ENCODE results near the gene RAET1L. TPM values are rescaled to one million over a fixed set of nuclear protein-coding genes. Genes with fewer than 3 reads are reported as not detected.
"Not testable (repeated sequence)": the region's sequence is repeated elsewhere in the genome, so short reads cannot be mapped to it uniquely, and the experiment has no call there.

Gene RAET1L
- total RNA-seq, 1 experiment from 2014 or later: not detected

DNA sequence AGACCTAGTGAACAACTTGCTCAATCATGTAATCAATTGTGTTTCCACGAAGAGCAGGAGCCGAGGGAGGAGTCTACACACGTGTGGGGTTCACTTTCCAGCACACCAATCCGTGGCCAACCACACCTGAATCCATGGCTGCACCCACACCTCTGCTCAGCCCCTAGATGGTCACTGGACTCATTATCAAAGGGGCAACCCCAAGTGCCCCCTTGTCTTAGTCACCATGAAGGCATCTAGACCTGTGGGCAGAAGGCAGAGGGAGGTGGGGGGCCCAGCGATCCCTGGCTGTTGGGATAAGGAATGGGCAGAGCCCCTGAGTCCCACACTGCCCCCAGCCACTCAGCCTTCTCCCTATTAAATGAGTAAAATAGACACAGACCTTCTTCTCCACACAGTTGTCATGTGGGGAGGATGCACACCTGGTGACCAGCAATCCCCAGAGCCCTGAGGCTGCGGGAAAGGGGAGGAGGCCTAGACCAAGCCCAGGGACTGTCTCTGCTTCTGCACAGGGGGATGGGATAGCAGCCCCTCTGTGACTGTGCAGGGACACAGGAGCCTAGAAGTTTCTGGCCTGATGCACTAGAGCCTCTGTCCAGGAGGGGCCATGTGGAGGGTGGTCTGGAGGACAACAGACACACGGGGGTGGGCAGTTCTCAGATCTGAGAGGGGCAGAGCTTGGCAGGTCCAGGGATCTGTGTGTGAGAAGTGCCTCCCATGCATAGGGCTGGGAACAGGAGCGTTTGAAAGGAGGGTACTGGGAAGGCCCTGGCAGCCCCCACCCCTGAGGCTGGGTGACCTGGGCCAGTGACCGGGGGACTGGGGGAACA lies 1.9 kb upstream of the RAET1L start:
- DNase-seq (ENCODE audit: low spot score) (no peak), ATAC-seq (no peak)
- POLR2A ChIA-PET: no interaction called here
- Mint-ChIP-seq H3K9me3 (no peaks in the 10 kb centered on the region), H3K27me3 (ENCODE audit: low read depth) (peaks cover 68% of the 10 kb centered on the region), H3K36me3 (no peaks in the 10 kb centered on the region), H3K27ac (no peak overlapping the region), H3K4me1 (peaks cover 10% of the 10 kb centered on the region), H3K4me3 (no peak overlapping the region)
- CTCF ChIA-PET: no interaction called here
- TF ChIP-seq ZNF671 (CRISPR knock-in tag; IDR thresholded peaks at IDR 0.05): no peak

DNA sequence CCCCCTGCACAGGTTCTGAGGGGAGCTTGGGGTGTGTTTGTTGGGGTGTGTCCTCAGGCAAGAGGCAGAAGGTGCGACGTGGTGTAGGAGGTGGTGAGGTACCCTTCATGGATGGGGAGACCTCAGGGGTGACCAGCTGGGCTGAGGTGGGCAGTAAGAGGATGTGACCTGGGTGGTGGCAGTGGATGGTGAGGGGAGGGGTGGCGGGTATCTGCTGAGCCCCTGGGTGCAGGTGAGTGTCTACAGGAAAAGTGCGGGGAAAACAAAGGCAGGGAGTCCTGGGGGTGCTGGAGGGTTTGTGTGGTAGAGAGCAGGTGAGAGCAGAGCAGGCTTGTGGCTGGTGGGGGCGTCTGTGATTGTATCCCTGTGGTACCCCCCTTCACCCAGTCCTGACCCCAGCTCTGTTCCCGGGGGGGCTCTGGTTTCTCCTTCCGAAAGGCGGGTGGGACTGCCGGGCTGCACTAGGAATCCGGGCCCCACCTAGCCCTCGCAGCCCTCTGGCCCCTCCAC lies 631 bp downstream of the RAET1L start:
- no peaks in the 10 kb centered on the region for H3K9me3 Mint-ChIP-seq
- no peaks in the 10 kb centered on the region for H3K36me3 Mint-ChIP-seq
- TF ChIP-seq, protein P1, sequence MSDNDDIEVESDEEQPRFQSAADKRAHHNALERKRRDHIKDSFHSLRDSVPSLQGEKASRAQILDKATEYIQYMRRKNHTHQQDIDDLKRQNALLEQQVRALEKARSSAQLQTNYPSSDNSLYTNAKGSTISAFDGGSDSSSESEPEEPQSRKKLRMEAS (CRISPR knock-in tag; IDR thresholded peaks at IDR 0.05): no peak
- no peak for TF ChIP-seq GRHL2 (CRISPR knock-in tag; IDR thresholded peaks at IDR 0.05; ENCODE audit: insufficient replicate concordance, severe bottlenecking)
- TF ChIP-seq NR2C2 (CRISPR knock-in tag; IDR thresholded peaks at IDR 0.05): no peak
- no peak for TF ChIP-seq TCF7 (CRISPR knock-in tag; IDR thresholded peaks at IDR 0.05; ENCODE audit: low read depth)
- TF ChIP-seq NFE2L1 (CRISPR knock-in tag; IDR thresholded peaks at IDR 0.05): no peak
- TF ChIP-seq, protein P2, sequence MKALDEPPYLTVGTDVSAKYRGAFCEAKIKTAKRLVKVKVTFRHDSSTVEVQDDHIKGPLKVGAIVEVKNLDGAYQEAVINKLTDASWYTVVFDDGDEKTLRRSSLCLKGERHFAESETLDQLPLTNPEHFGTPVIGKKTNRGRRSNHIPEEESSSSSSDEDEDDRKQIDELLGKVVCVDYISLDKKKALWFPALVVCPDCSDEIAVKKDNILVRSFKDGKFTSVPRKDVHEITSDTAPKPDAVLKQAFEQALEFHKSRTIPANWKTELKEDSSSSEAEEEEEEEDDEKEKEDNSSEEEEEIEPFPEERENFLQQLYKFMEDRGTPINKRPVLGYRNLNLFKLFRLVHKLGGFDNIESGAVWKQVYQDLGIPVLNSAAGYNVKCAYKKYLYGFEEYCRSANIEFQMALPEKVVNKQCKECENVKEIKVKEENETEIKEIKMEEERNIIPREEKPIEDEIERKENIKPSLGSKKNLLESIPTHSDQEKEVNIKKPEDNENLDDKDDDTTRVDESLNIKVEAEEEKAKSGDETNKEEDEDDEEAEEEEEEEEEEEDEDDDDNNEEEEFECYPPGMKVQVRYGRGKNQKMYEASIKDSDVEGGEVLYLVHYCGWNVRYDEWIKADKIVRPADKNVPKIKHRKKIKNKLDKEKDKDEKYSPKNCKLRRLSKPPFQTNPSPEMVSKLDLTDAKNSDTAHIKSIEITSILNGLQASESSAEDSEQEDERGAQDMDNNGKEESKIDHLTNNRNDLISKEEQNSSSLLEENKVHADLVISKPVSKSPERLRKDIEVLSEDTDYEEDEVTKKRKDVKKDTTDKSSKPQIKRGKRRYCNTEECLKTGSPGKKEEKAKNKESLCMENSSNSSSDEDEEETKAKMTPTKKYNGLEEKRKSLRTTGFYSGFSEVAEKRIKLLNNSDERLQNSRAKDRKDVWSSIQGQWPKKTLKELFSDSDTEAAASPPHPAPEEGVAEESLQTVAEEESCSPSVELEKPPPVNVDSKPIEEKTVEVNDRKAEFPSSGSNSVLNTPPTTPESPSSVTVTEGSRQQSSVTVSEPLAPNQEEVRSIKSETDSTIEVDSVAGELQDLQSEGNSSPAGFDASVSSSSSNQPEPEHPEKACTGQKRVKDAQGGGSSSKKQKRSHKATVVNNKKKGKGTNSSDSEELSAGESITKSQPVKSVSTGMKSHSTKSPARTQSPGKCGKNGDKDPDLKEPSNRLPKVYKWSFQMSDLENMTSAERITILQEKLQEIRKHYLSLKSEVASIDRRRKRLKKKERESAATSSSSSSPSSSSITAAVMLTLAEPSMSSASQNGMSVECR (CRISPR knock-in tag; IDR thresholded peaks at IDR 0.05; ENCODE audit: borderline replicate concordance): no peak
- no peak for TF ChIP-seq RELA (CRISPR knock-in tag; IDR thresholded peaks at IDR 0.05; ENCODE audit: borderline replicate concordance)
- TF ChIP-seq, protein P3, sequence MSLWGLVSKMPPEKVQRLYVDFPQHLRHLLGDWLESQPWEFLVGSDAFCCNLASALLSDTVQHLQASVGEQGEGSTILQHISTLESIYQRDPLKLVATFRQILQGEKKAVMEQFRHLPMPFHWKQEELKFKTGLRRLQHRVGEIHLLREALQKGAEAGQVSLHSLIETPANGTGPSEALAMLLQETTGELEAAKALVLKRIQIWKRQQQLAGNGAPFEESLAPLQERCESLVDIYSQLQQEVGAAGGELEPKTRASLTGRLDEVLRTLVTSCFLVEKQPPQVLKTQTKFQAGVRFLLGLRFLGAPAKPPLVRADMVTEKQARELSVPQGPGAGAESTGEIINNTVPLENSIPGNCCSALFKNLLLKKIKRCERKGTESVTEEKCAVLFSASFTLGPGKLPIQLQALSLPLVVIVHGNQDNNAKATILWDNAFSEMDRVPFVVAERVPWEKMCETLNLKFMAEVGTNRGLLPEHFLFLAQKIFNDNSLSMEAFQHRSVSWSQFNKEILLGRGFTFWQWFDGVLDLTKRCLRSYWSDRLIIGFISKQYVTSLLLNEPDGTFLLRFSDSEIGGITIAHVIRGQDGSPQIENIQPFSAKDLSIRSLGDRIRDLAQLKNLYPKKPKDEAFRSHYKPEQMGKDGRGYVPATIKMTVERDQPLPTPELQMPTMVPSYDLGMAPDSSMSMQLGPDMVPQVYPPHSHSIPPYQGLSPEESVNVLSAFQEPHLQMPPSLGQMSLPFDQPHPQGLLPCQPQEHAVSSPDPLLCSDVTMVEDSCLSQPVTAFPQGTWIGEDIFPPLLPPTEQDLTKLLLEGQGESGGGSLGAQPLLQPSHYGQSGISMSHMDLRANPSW (CRISPR knock-in tag; conservative IDR thresholded peaks at IDR 0.05; ENCODE audit: low read depth): no peak
- TF ChIP-seq, protein P4, sequence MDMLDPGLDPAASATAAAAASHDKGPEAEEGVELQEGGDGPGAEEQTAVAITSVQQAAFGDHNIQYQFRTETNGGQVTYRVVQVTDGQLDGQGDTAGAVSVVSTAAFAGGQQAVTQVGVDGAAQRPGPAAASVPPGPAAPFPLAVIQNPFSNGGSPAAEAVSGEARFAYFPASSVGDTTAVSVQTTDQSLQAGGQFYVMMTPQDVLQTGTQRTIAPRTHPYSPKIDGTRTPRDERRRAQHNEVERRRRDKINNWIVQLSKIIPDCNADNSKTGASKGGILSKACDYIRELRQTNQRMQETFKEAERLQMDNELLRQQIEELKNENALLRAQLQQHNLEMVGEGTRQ (CRISPR knock-in tag; IDR thresholded peaks at IDR 0.05): no peak
- TF ChIP-seq ZNF219 (CRISPR knock-in tag; IDR thresholded peaks at IDR 0.05; ENCODE audit: borderline replicate concordance): no peak
- TF ChIP-seq, protein P5, sequence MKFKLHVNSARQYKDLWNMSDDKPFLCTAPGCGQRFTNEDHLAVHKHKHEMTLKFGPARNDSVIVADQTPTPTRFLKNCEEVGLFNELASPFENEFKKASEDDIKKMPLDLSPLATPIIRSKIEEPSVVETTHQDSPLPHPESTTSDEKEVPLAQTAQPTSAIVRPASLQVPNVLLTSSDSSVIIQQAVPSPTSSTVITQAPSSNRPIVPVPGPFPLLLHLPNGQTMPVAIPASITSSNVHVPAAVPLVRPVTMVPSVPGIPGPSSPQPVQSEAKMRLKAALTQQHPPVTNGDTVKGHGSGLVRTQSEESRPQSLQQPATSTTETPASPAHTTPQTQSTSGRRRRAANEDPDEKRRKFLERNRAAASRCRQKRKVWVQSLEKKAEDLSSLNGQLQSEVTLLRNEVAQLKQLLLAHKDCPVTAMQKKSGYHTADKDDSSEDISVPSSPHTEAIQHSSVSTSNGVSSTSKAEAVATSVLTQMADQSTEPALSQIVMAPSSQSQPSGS (CRISPR knock-in tag; IDR thresholded peaks at IDR 0.05; ENCODE audit: borderline replicate concordance, low read depth): no peak
- TF ChIP-seq ZNF416 (CRISPR knock-in tag; IDR thresholded peaks at IDR 0.05): no peak
- TF ChIP-seq, protein P6, sequence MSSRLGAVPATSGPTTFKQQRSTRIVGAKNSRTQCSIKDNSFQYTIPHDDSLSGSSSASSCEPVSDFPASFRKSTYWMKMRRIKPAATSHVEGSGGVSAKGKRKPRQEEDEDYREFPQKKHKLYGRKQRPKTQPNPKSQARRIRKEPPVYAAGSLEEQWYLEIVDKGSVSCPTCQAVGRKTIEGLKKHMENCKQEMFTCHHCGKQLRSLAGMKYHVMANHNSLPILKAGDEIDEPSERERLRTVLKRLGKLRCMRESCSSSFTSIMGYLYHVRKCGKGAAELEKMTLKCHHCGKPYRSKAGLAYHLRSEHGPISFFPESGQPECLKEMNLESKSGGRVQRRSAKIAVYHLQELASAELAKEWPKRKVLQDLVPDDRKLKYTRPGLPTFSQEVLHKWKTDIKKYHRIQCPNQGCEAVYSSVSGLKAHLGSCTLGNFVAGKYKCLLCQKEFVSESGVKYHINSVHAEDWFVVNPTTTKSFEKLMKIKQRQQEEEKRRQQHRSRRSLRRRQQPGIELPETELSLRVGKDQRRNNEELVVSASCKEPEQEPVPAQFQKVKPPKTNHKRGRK (CRISPR knock-in tag; IDR thresholded peaks at IDR 0.05; ENCODE audit: borderline replicate concordance): no peak
- H3K27ac Mint-ChIP-seq: no peak overlapping the region
- ATAC-seq (no peak), DNase-seq (ENCODE audit: low spot score) (no peak)
- peaks cover 73% of the 10 kb centered on the region for H3K27me3 Mint-ChIP-seq (ENCODE audit: low read depth)
- peaks cover 6% of the 10 kb centered on the region for H3K4me1 Mint-ChIP-seq
- H3K4me3 Mint-ChIP-seq: no peak overlapping the region
- CTCF ChIA-PET: interaction anchor here (0.9 to 1.1 kb wide), 3 partner anchors 8 to 371 kb away, joined by 3 to 6 read pairs (median 3); partner anchors contain the start of gene ULBP3
- POLR2A ChIA-PET: no interaction called here

DNA sequence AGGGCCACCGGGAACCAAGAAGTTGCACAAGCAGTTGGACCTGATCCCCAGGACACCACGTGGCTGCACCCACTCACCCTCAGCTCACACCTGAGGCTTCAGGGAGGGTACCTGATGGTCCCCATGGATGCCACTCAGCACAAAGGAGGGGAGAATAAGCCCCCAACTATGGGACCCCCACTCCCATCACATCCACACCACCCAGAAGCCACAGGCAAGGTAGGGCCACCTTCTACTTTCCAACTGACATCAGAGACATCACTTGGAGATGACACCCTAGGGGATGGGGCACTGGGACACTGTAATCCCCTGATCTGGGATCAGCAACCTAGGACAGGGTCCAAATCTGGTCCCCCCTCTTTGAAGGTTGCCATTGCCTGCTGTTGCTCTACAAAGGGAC lies 1.3 kb downstream of the RAET1L start:
- H3K36me3 Mint-ChIP-seq; CTCF ChIA-PET; ATAC-seq; POLR2A ChIA-PET; H3K9me3 Mint-ChIP-seq; H3K27ac Mint-ChIP-seq; H3K4me3 Mint-ChIP-seq; DNase-seq (ENCODE audit: low spot score); H3K4me1 Mint-ChIP-seq: not testable (repeated sequence)
- H3K27me3 Mint-ChIP-seq (ENCODE audit: low read depth): peaks cover 76% of the 10 kb centered on the region

DNA sequence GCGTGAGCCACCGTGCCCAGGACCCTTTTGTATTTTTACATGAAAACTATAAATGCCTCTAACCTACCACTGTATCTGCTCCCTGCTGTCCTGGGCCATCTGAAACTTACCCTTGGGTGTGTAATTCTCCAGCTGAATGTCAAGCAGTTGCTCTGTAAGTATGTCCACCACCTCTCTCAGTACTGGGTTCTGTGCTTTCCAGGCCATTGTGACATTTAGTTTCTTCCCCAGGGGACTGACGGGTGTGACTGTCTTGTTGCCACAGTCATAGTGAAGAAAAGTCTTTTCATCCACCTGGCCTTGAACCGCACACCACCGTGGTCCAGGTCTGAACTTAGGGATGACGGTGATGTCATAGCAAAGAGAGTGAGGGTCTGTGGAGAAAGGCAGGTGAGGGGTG lies 3.5 kb downstream of the RAET1L start:
- H3K27ac Mint-ChIP-seq; H3K4me1 Mint-ChIP-seq; DNase-seq (ENCODE audit: low spot score); H3K9me3 Mint-ChIP-seq; POLR2A ChIA-PET; H3K36me3 Mint-ChIP-seq; CTCF ChIA-PET; ATAC-seq; H3K4me3 Mint-ChIP-seq: not testable (repeated sequence)
- peaks cover 83% of the 10 kb centered on the region for H3K27me3 Mint-ChIP-seq (ENCODE audit: low read depth)

All from WTC11 (cell line).